Keratinocyte (primary cell): ENCODE results near the gene MAP3K2. TPM values are rescaled to one million over a fixed set of nuclear protein-coding genes. Genes with fewer than 3 reads are reported as not detected.

Experiments
- DNase-seq: peaks from one replicate; pipeline ENCODE4 v3.0.0-alpha.2; 2011; ENCODE audit warnings: low read depth, missing footprints, low spot score
- FAIRE-seq: peaks from 2 replicates; lab custom pipeline; 2011; peaks lifted over from hg19 to GRCh38; lab: Jason Lieb, UNC
- H2AFZ ChIP-seq: 2 replicates; pipeline ENCODE4 v1.6.0; 2012; ENCODE audit warnings: low read length, control low read depth, inconsistent platforms; ENCODE audit not compliant: control insufficient read depth
- H3K27ac ChIP-seq: 2 replicates; pipeline ENCODE4 v1.5.1; 2011; ENCODE audit warnings: low read length; ENCODE audit not compliant: control insufficient read depth, insufficient read depth
- H3K27me3 ChIP-seq: 3 replicates; pipeline ENCODE4 v1.6.0; 2011; ENCODE audit warnings: low read length; ENCODE audit not compliant: control insufficient read depth, insufficient read depth; ENCODE audit errors: extremely low read depth
- H3K36me3 ChIP-seq, 2 experiments: 2 replicates in 1 of 2; 3 replicates in 1 of 2; pipeline ENCODE4 v1.5.1; 2011; ENCODE audit warnings: low read length in 2 of 2, mild to moderate bottlenecking in 1 of 2; ENCODE audit not compliant: control insufficient read depth in 2 of 2, insufficient read depth in 2 of 2; ENCODE audit errors: extremely low read depth in 1 of 2
- H3K4me1 ChIP-seq: 3 replicates; pipeline ENCODE4 v1.5.1; 2011; ENCODE audit warnings: low read length; ENCODE audit not compliant: control insufficient read depth, insufficient read depth; ENCODE audit errors: extremely low read depth
- H3K4me2 ChIP-seq: 3 replicates; pipeline ENCODE4 v1.6.0; 2011; ENCODE audit warnings: low read depth, low read length; ENCODE audit not compliant: control insufficient read depth, insufficient read depth; ENCODE audit errors: extremely low read depth
- H3K4me3 ChIP-seq, 3 experiments: fragments of 200-600 bp in 1 of 3; sonication (generic) in 1 of 3; 2 replicates in 2 of 3; 3 replicates in 1 of 3; pipeline ENCODE4 v1.5.1; 2011 to 2016; ENCODE audit warnings: low read length in 3 of 3, mild to moderate bottlenecking in 3 of 3, control low read depth in 2 of 3, inconsistent platforms in 1 of 3, low read depth in 1 of 3, mixed read lengths in 1 of 3, mixed run types in 1 of 3, moderate library complexity in 1 of 3; ENCODE audit not compliant: control insufficient read depth in 2 of 3, insufficient read depth in 2 of 3; ENCODE audit errors: extremely low read depth in 1 of 3
- H3K79me2 ChIP-seq: 2 replicates; pipeline ENCODE4 v1.6.0; 2012; ENCODE audit warnings: low read length; ENCODE audit not compliant: control insufficient read depth, insufficient read depth
- H3K9ac ChIP-seq: 3 replicates; pipeline ENCODE4 v1.6.0; 2011; ENCODE audit warnings: low read length; ENCODE audit not compliant: control insufficient read depth, insufficient read depth; ENCODE audit errors: extremely low read depth
- H3K9me1 ChIP-seq: 3 replicates; pipeline ENCODE4 v1.6.0; 2011; ENCODE audit warnings: low read length; ENCODE audit not compliant: control insufficient read depth, insufficient read depth; ENCODE audit errors: extremely low read depth
- H3K9me3 ChIP-seq: 2 replicates; pipeline ENCODE4 v1.5.1; 2012; ENCODE audit warnings: low read depth, low read length; ENCODE audit not compliant: control insufficient read depth
- H4K20me1 ChIP-seq: 3 replicates; pipeline ENCODE4 v1.6.0; 2011; ENCODE audit warnings: low read length; ENCODE audit not compliant: control insufficient read depth, insufficient read depth; ENCODE audit errors: extremely low read depth
- CTCF ChIP-seq, 3 experiments: IDR thresholded peaks in 1 of 3; conservative IDR thresholded peaks in 1 of 3; optimal IDR thresholded peaks in 1 of 3; 2 replicates in 2 of 3; 3 replicates in 1 of 3; pipeline versions ENCODE3 to v1.5.1; 2011; ENCODE audit warnings: low read length in 3 of 3, mild to moderate bottlenecking in 3 of 3, moderate library complexity in 2 of 3, control low read depth in 1 of 3, inconsistent platforms in 1 of 3; ENCODE audit not compliant: insufficient read depth in 2 of 3; ENCODE audit errors: extremely low read depth in 1 of 3
- EZH2 ChIP-seq: IDR thresholded peaks from one replicate; pipeline ENCODE4 v1.6.1; 2012; ENCODE audit warnings: inconsistent platforms, mild to moderate bottlenecking, low read length, moderate library complexity
- dilution Hi-C: fragments of 300-500 bp; cut with MboI; formaldehyde crosslinking; loops from one replicate; pipeline ENCODE4 v1.7.0; 2020; ENCODE audit warnings: low sequenced_read_pairs; ENCODE audit not compliant: extremely low pct_ligation_motif_present
- polyA plus RNA-seq, 5 experiments: library from polyadenylated mRNA; depleted of rRNA in 3 of 5; stranded (reverse) in 3 of 5; stranded (forward) in 1 of 5; unstranded in 1 of 5; fragments of >200 nt; gene quantifications; 1 replicate in 1 of 5; 2 replicates in 3 of 5; 3 replicates in 1 of 5; pipeline versions ENCODE4 v1.2.1 to v1.2.3, GENCODE V29; 2011 to 2012; ENCODE audit warnings: missing spikeins in 2 of 5, low read depth in 1 of 5, low replicate concordance in 1 of 5

The MAP3K2 gene
- polyA plus RNA-seq, 1 donor (not counting 4 experiments of a cell fraction or from before 2014, with no cell fraction given) = 11.9 TPM

- no peak overlapping the region for H3K9ac ChIP-seq
- no peak overlapping the region for H3K4me2 ChIP-seq
- no peaks in the 10 kb centered on the region for H3K36me3 ChIP-seq
- dilution Hi-C loops = no loop called here
- no peak for TF ChIP-seq CTCF (optimal IDR thresholded peaks at IDR 0.05 in 1 of 3, IDR thresholded peaks at IDR 0.05 in 1 of 3, conservative IDR thresholded peaks at IDR 0.05 in 1 of 3; ENCODE audit: extremely low read depth in 1 of 3, insufficient read depth in 2 of 3, low read length in 3 of 3)
- no peak for TF ChIP-seq EZH2
- no peak overlapping the region for H2AFZ ChIP-seq
- no peaks in the 10 kb centered on the region for H3K4me1 ChIP-seq
- H4K20me1 ChIP-seq = no peaks in the 10 kb centered on the region
- H3K4me3 ChIP-seq = no peak overlapping the region
- H3K27ac ChIP-seq = no peak overlapping the region
- H3K79me2 ChIP-seq = no peaks in the 10 kb centered on the region
- H3K9me1 ChIP-seq = no peaks in the 10 kb centered on the region
- DNase-seq = no peak
- no peak for FAIRE-seq
- peaks cover 20% of the 10 kb centered on the region for H3K27me3 ChIP-seq
- no peaks in the 10 kb centered on the region for H3K9me3 ChIP-seq
Measured at GRCh38 chr2:127425540-127426490, 38.0 kb upstream of the MAP3K2 start.

- no peak for DNase-seq
- TF ChIP-seq EZH2 (no peak), CTCF (optimal IDR thresholded peaks at IDR 0.05 in 1 of 3, IDR thresholded peaks at IDR 0.05 in 1 of 3, conservative IDR thresholded peaks at IDR 0.05 in 1 of 3; ENCODE audit: extremely low read depth in 1 of 3, insufficient read depth in 2 of 3, low read length in 3 of 3) (no peak)
- no peak for FAIRE-seq
- Histone ChIP-seq H3K79me2 (no peaks in the 10 kb centered on the region), H3K27ac (no peak overlapping the region), H3K9ac (no peak overlapping the region), H2AFZ (no peak overlapping the region), H3K4me2 (no peak overlapping the region), H3K9me1 (no peaks in the 10 kb centered on the region), H3K36me3 (no peaks in the 10 kb centered on the region), H3K27me3 (peaks cover 20% of the 10 kb centered on the region), H3K4me1 (no peaks in the 10 kb centered on the region), H3K9me3 (no peaks in the 10 kb centered on the region), H3K4me3 (no peak overlapping the region), H4K20me1 (no peaks in the 10 kb centered on the region)
- dilution Hi-C loops = no loop called here
Measured at GRCh38 chr2:127424598-127425520, 37.1 kb upstream of the MAP3K2 start.
